ENCODE results near the gene CRBN. TPM values are rescaled to one million over a fixed set of nuclear protein-coding genes. Genes with fewer than 3 reads are reported as not detected.

CRBN gene
- polyA plus RNA-seq, 1 of the 3 experiments (the other 2 are of a cell fraction) = 17.5 TPM

- POLR2A ChIA-PET = no interaction called here
These were observed 29.6 kb upstream of the CRBN start for GRCh38 chr3:3209057-3209456.

More at GRCh38 chr3:3209057-3209456, 29.6 kb upstream of the CRBN start:
- TF ChIP-seq SIN3A (IDR thresholded peaks at IDR 0.05; ENCODE audit: borderline replicate concordance, low read depth, low read length) (no peak), FOXM1 (IDR thresholded peaks at IDR 0.05; ENCODE audit: low read depth) (no peak), GATA2 (CRISPR knock-in tag; IDR thresholded peaks at IDR 0.05) (no peak), TEAD4 (IDR thresholded peaks at IDR 0.05; ENCODE audit: borderline replicate concordance, insufficient read depth) (no peak), EZH2phosphoT487 (IDR thresholded peaks at IDR 0.05; ENCODE audit: borderline replicate concordance, low read depth) (no peak), RFX5 (IDR thresholded peaks at IDR 0.05; ENCODE audit: low read length) (no peak), MXI1 (IDR thresholded peaks at IDR 0.05; ENCODE audit: low read depth, low read length) (no peak), SMC3 (IDR thresholded peaks at IDR 0.05; ENCODE audit: low read depth, low read length) (no peak), TCF12 (IDR thresholded peaks at IDR 0.05) (no peak), ELF1 (IDR thresholded peaks at IDR 0.05) (no peak)
- TF ChIP-seq, protein P1, sequence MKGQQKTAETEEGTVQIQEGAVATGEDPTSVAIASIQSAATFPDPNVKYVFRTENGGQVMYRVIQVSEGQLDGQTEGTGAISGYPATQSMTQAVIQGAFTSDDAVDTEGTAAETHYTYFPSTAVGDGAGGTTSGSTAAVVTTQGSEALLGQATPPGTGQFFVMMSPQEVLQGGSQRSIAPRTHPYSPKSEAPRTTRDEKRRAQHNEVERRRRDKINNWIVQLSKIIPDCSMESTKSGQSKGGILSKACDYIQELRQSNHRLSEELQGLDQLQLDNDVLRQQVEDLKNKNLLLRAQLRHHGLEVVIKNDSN (IDR thresholded peaks at IDR 0.05; ENCODE audit: borderline replicate concordance, low read depth) = no peak
- TF ChIP-seq, protein P2, sequence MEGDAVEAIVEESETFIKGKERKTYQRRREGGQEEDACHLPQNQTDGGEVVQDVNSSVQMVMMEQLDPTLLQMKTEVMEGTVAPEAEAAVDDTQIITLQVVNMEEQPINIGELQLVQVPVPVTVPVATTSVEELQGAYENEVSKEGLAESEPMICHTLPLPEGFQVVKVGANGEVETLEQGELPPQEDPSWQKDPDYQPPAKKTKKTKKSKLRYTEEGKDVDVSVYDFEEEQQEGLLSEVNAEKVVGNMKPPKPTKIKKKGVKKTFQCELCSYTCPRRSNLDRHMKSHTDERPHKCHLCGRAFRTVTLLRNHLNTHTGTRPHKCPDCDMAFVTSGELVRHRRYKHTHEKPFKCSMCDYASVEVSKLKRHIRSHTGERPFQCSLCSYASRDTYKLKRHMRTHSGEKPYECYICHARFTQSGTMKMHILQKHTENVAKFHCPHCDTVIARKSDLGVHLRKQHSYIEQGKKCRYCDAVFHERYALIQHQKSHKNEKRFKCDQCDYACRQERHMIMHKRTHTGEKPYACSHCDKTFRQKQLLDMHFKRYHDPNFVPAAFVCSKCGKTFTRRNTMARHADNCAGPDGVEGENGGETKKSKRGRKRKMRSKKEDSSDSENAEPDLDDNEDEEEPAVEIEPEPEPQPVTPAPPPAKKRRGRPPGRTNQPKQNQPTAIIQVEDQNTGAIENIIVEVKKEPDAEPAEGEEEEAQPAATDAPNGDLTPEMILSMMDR (IDR thresholded peaks at IDR 0.05) = no peak
- TF ChIP-seq, protein P3, sequence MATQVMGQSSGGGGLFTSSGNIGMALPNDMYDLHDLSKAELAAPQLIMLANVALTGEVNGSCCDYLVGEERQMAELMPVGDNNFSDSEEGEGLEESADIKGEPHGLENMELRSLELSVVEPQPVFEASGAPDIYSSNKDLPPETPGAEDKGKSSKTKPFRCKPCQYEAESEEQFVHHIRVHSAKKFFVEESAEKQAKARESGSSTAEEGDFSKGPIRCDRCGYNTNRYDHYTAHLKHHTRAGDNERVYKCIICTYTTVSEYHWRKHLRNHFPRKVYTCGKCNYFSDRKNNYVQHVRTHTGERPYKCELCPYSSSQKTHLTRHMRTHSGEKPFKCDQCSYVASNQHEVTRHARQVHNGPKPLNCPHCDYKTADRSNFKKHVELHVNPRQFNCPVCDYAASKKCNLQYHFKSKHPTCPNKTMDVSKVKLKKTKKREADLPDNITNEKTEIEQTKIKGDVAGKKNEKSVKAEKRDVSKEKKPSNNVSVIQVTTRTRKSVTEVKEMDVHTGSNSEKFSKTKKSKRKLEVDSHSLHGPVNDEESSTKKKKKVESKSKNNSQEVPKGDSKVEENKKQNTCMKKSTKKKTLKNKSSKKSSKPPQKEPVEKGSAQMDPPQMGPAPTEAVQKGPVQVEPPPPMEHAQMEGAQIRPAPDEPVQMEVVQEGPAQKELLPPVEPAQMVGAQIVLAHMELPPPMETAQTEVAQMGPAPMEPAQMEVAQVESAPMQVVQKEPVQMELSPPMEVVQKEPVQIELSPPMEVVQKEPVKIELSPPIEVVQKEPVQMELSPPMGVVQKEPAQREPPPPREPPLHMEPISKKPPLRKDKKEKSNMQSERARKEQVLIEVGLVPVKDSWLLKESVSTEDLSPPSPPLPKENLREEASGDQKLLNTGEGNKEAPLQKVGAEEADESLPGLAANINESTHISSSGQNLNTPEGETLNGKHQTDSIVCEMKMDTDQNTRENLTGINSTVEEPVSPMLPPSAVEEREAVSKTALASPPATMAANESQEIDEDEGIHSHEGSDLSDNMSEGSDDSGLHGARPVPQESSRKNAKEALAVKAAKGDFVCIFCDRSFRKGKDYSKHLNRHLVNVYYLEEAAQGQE (IDR thresholded peaks at IDR 0.05; ENCODE audit: low read depth, low read length) = no peak
- 0% methylated on average over 1 of the region's 1 CpG for WGBS (ENCODE audit: low lambda C conversion rate)
- no peaks in the 10 kb centered on the region for H3K4me1 ChIP-seq (ENCODE audit: control insufficient read depth in 1 of 2, insufficient read depth in 2 of 2, low read depth in 1 of 2, low read length in 1 of 2)
- H2AFZ ChIP-seq (ENCODE audit: low read depth) = no peak overlapping the region
- no peaks in the 10 kb centered on the region for H3K27me3 ChIP-seq (ENCODE audit: insufficient read depth)
- no peak overlapping the region for H3K27ac ChIP-seq (ENCODE audit: low read depth in 2 of 2, low read length in 1 of 2)
- H3K4me3 ChIP-seq (ENCODE audit: low read depth in 2 of 2, low read length in 1 of 2) = no peak overlapping the region
- H3F3A ChIP-seq (replicated peaks; ENCODE audit: insufficient read depth) = no peaks in the 10 kb centered on the region
- no peaks in the 10 kb centered on the region for H4K20me1 ChIP-seq (ENCODE audit: insufficient read depth)
- H3K4me2 ChIP-seq = no peak overlapping the region
- no peak for DNase-seq
- H3K79me2 ChIP-seq (ENCODE audit: insufficient read depth) = no peaks in the 10 kb centered on the region
- H3K36me3 ChIP-seq (replicated peaks in 1 of 2; ENCODE audit: control insufficient read depth in 1 of 2, insufficient read depth in 2 of 2, low read length in 1 of 2) = no peaks in the 10 kb centered on the region
- no peaks in the 10 kb centered on the region for H3K9me3 ChIP-seq
- CTCF ChIA-PET = interaction anchor here (1.0 to 2.9 kb wide), 4 partner anchors 8 to 789 kb away, joined by 3 to 23 read pairs (median 4); no protein-coding TSS in a partner anchor
- no peak overlapping the region for H3K9ac ChIP-seq
- no peaks in the 10 kb centered on the region for H3K9me2 ChIP-seq
